HG03108 (cell line): ENCODE data around the gene DNER.
"Not testable (repeated sequence)": the region's sequence is repeated elsewhere in the genome, so short reads cannot be mapped to it uniquely, and the experiment has no call there.

ENCODE experiments used
- ATAC-seq: cut with Tn5 transposase; IDR thresholded peaks from one replicate; pipeline ENCODE4 v1.9.1; 2021; ENCODE audit warnings: moderate library complexity; ENCODE audit not compliant: unreplicated experiment

Gene DNER

GRCh38 chr2:229409751-229410181 is 304.6 kb downstream of the DNER start:
- no peak for ATAC-seq

DNA sequence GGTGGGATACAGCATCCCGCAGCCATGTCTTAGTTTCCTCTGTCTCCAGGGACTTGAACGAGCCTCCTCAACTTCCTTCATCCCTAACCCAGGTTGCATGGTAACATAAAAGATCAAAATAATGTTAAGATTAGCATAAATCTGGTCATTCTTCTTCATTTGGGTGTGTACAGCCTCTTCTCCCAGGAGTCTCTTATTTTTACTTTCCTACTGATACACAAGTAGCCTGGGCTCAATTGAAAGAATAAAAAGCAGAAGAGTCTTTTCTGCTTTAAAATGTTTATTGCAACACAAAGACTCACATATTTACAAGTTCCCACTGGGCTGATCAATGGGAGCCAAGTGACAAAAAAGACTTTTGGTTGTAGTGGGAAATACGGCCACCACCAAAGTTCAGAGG is 305.4 kb downstream of the DNER start:
- ATAC-seq: no peak

DNA sequence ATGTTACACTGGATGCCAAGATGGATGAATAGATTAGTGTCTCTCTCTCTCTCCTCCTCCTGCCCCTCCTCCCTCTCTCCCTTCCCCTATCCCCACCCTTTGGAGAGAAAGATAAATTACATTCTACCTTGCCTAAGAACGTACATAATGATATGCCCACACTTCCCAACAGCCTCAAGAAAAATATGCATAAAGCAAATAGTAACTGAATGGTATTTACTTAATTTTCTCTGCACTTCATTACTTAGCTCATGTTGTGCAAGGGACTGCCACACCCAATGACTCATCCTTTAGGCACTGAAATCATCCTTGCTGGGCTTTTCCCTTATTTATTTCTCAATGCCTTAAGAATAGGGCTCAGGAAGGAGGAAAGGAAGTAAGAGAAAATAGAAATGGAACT is 306.0 kb downstream of the DNER start:
- ATAC-seq: no peak

DNA sequence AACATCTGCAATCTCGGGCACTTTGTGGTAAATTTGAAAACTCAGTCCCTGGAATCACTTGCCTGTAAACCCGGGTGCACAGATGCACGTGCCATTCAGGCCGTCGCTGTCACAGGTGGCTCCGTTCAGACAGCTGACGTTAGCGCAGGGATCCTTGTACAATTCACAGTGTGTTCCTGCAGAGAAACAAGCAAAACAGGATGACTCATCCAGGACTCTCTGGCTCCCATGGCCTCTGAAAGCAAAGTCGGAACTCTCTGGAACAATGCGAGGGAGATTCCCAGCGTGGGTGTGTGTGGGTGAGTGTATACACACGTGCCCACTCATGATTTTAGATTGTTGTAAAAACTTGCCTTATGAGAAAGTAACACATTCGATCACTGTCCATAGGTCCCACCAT is 307.2 kb downstream of the DNER start:
- no peak for ATAC-seq

DNA sequence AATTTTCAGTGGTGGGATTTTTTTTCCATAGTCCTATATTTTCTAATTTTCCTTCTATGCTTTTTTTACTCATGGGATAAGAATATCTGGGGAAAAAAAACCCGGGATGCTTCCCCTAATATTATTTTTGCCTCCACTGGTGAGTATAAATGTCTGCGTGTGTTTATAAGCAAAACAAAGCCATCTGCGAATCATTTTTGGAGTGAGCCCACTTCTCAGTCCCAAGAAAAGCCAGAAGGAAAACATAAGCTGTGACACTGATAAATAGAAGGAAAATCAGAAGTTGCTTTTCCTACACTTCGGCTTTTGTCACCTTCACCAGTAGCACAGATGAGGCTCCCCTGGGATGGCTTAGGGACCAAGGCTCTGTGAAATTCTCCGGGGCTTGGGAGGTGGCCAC is 308.6 kb downstream of the DNER start:
- no peak for ATAC-seq

- ATAC-seq: no peak
These were observed 311.1 kb downstream of the DNER start for GRCh38 chr2:229403296-229403695.

- ATAC-seq: no peak
These were observed 313.0 kb downstream of the DNER start for GRCh38 chr2:229401171-229401865.

GRCh38 chr2:229393926-229394325 is 320.4 kb downstream of the DNER start:
- ATAC-seq: no peak

DNA sequence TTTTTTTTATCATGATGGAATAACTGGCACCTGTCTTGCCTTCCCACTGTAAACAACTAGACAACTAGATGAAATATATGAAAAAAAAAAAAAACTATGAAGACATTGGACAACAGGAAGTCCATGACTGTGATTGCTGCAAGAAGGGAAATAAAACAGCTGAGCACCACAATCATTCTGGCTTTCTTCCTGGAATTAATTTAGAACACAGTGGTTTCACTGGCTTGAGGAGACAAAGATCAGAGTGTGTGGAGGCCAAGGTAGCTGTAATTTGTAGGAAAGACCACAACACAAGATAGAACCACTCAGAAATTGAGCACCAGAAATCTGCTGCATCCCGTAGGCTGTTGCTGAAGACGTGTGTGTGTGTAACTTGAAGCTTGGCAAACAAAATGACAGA is 322.2 kb downstream of the DNER start:
- ATAC-seq: no peak

DNA sequence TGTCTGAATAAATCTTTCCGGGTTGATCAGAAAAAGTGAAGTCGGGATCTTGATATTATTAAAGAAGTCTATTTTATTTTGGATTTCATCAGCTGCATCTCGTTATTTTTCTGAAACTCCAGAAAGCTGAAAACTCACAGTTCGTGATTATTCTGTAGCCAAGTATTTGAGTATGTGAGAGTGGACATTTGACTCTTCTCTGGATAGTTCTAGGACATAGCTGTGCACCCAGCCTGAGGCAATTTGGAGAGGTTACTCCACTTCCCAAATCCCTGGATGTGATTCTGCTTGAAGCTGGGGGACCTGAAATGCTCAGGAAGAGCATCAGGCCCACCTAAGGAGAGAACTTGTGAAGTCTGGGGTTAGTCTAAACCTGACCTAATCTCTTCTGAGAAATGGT is 325.6 kb downstream of the DNER start:
- no peak for ATAC-seq

DNA sequence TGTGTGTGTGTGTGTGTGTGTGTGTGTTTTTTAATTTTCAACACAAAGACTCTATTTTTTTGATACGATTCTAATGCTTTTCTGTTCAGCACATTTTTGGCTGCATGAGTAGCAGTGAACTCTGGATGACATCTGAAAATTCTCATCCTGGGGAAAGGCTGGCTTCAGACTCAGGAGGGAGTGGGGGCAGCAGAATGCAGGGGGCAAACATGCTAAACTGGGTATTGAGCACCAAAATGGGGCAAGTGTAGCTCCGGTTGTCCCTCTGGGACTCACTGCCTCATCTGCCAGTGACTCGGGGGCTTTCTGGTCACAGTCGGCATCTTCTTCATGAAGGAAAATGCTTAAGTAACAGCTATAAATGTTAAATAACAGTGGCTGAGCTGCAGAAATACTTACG is 326.5 kb downstream of the DNER start:
- no peak for ATAC-seq

DNA sequence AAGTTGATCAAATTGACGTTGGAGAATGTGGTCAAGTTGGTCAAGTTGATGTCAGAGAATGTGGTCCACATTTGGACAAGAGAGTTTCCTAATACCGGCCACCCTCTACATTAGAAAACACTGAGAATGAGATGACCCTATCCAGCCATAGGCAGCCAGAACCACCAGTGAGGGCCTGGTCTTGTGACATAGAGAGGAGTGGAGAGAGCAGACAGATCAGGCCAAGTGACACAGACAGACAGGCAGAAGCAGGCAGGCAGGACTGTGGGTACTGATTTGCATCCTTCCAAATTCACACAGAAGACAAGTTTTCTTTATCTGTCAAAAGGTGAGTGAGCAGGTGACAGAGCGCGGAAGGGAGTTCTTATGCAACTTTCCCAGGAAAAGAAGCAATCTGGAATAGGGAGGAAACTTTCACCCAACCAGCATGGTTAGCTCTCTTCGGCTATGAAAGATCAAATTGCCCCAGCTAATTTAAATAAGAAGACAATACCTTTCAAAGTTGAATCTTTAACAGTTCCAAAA is 334.2 kb downstream of the DNER start:
- ATAC-seq: no peak

DNA sequence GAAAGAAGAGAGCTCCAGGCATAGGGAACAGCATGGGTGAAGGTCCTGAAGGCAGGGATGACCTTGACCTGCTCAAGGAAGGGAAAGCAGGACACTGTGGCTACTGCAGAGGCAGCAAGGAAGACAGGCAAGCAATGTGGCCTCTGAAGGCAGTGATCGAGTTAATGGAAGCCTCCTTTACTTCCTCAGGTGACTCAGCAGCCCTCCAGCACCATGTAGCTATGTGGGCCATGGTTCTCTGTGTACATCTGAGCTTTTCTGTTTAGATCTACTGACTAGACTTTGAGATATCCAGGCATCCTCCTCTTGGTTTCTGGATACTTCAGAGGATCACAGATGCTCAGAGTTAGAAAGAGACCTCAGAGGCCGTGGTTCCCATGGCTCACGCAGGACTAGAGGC is 336.0 kb downstream of the DNER start:
- ATAC-seq: no peak

GRCh38 chr2:229376866-229377265 is 337.5 kb downstream of the DNER start:
- no peak for ATAC-seq

- ATAC-seq: no peak
These were observed 339.1 kb downstream of the DNER start for GRCh38 chr2:229375251-229375650.

DNA sequence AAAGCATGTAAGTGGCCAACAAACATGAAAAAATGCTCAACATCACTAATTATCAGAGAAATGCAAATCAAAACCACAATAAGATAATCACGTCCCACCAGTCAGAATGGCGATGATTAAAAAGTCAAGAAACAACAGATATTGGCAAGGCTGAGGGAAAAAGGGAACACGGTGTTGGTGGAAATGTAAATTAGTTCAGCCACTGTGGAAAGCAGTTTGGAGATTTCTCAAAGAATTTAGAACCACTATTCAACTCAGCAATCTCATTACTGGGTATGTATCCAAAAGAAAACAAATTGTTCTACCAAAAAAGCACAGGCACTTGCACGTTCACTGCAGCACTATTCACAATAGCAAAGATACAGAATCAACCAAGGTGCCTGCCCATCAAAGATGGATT is 341.0 kb downstream of the DNER start:
- not testable (repeated sequence) for ATAC-seq

GRCh38 chr2:229372207-229372606 is 342.1 kb downstream of the DNER start:
- ATAC-seq: no peak

DNA sequence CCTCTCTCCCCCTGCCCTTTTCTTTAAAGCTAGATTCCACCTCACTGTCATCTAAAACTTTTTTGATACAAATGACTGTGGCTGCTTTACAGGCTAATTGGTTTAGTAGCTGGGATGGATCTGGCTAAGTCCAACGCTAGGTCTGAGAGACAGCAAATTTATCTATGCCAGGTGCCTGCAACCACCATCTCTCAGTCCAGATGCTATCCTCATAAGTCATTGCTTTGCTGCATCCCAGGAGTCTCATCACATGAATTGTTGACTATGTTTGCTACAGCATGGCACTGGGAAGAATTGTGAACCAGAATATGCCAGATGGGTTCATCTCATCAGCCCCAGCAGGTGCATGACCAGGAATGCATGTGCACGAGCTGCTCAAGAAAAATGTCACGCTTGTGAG is 343.3 kb downstream of the DNER start:
- no peak for ATAC-seq

- no peak for ATAC-seq
These were observed 343.8 kb downstream of the DNER start for GRCh38 chr2:229370509-229370908.

- no peak for ATAC-seq
These were observed 351.1 kb downstream of the DNER start for GRCh38 chr2:229363185-229363814.

DNA sequence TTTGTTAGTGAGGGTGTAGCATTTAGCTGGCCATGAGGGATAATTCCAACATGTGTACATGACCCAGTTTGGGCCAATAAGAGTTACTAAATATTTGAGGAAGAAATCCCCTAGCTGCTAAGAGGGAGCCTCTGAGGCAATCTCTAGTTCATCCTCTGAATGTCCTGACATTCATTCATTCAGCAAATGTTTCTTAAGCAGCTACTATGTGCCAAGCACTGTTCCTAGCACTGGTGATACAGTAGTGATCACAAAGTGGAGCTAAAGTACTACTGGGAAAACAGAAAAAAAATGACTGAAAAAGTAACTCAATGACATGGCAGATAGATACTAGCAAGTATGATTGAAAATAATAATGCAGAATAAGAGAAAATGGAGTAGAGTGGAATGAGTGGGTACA is 363.5 kb downstream of the DNER start:
- ATAC-seq: no peak

GRCh38 chr2:229350117-229350805 is 364.1 kb downstream of the DNER start:
- no peak for ATAC-seq
